ENCODE results near the gene FABP1.

DNA sequence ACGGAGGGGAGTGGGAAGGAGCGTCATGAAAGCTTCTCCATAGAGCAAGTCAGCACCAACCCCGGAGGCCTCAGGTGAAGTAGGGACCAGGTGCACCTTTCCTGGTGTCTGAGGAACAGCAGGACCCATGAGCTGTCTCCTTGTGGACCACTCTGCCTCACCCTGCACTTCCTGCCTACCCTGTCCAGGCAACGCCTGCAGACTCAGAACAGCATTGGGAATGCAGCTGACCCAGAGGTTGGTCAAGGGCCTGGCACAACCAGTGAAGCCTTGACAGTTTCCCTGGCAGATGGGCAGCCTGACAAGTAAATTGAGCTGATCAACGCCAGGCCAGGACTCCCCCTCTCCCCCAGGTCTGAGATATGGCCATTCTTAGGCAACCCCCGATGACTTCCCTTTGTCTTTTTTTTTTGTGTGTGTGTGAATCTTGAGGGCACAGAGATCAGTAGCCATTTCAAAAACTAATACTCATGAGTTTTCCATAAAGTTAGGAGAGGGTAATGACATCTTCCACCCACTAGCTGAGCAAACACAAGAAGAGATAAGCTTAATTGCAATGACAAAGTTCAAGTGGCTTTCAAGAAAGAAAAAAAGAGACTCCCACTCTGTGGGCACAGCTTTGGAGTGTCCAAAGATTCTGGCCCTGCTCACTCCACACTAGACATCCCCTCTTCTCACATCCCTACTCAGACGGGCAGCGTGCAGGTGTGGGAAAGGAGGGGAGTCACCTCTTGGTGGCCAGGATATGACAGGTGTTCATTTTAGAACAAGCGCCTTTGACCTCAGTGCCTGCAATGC lies 3.5 kb upstream of the FABP1 start:
- no peak for TF ChIP-seq CTCF (IDR thresholded peaks at IDR 0.05)
- no peak for TF ChIP-seq POLR2A (IDR thresholded peaks at IDR 0.05)
- TF ChIP-seq EP300 (IDR thresholded peaks at IDR 0.05) = no peak
- no peak for TF ChIP-seq POLR2AphosphoS5 (IDR thresholded peaks at IDR 0.05)
